ENCODE results near the gene QTRT2. TPM values are rescaled to one million over a fixed set of nuclear protein-coding genes. Genes with fewer than 3 reads are reported as not detected.

Gene QTRT2
- total and polyA plus RNA-seq, 9 of the 15 experiments (the other 6 are each of a cell fraction or from before 2014, with no cell fraction given), result 10.2 to 25.1 (median 17.3) TPM

DNA sequence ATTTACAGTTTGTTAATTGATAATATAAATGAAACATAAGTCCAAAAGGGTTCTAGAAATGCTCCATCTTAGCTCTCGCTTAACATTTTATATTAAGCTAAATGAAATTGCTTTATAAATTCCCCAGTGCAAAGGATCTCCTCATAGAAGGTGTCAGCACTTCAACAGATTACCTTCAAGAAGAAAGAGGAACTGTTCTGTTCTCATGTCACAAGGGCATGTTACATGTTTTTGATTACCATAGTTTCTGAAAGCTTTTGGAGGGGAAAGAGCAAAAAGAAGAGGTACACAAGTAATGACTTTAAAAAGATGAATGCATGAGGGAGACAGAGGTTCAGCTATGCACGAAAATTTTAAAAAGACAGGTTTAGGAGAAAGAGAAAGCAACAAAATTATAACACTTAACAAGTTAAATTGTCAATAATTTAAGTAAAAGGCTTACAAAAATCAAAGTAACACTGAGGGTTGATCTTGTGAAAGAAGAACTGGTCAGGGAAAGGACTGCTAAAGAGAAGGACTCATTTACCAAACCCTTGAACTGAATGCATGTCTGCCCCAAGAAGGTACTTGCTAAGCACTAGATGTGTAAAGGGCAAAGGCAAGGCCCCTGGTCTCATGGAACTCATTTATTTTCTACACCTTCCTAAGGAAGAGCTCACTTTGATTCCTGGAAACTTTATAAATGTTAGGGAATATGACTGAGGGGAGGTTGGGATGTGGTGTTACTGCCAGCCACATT lies 45.3 kb upstream of the QTRT2 start:
- no peaks in the 10 kb centered on the region for H3K79me2 ChIP-seq (ENCODE audit: control insufficient read depth, insufficient read depth, low read length)
- no peak overlapping the region for H2AFZ ChIP-seq (ENCODE audit: low read depth, low read length)
- no TSS peak for BruUV-seq (replicated peaks)
- H3K9ac ChIP-seq (ENCODE audit: insufficient read depth in 1 of 2, low read depth in 2 of 2, low read length in 2 of 2), result no peak overlapping the region
- CTCF ChIA-PET (ENCODE audit: low intra/inter-chr PET ratio), result no interaction called here
- H3K9me3 ChIP-seq (replicated peaks; ENCODE audit: control insufficient read depth, insufficient read depth, low read depth, low read length), result no peaks in the 10 kb centered on the region
- H3K36me3 ChIP-seq (ENCODE audit: control insufficient read depth, insufficient read depth, low read length), result no peaks in the 10 kb centered on the region
- ATAC-seq, result no peak
- POLR2A ChIA-PET, result no interaction called here
- no peak for FAIRE-seq
- H3K4me1 ChIP-seq (replicated peaks in 1 of 2; ENCODE audit: control insufficient read depth in 2 of 2, insufficient read depth in 2 of 2, low read length in 2 of 2), result no peaks in the 10 kb centered on the region
- no peak for DNase-seq (ENCODE audit: extremely low read depth in 1 of 4, low spot score in 3 of 4)
- peaks cover 0 to 4% of the 10 kb centered on the region in 2 experiments; a peak in 1 of 5 replicates for H3K27me3 ChIP-seq (ENCODE audit: control insufficient read depth in 2 of 2, insufficient read depth in 2 of 2, low read length in 2 of 2)
- H4K20me1 ChIP-seq (replicated peaks; ENCODE audit: control insufficient read depth, insufficient read depth, low read length), result no peaks in the 10 kb centered on the region
- TF ChIP-seq FUS (optimal IDR thresholded peaks at IDR 0.05; ENCODE audit: low read depth, low read length) (no peak), TCF3 (CRISPR knock-in tag; IDR thresholded peaks at IDR 0.05) (no peak), TFAM (CRISPR knock-in tag; conservative IDR thresholded peaks at IDR 0.05) (no peak)
- no peak overlapping the region for H3K4me3 ChIP-seq
- WGBS (ENCODE audit: insufficient coverage, low coverage, missing lambda C conversion rate), result 0% methylated on average over 2 of the region's 2 CpGs
- intact Hi-C loops (cut with micrococcal nuclease) (no loop called here), in situ Hi-C loops (cut with MboI) (no loop called here)
- H3K27ac ChIP-seq (ENCODE audit: extremely low read depth, low read depth, low read length), result no peak overlapping the region
- no peaks in the 10 kb centered on the region for H3K9me1 ChIP-seq (ENCODE audit: control insufficient read depth, insufficient read depth, low read length)
- no peak overlapping the region for H3K4me2 ChIP-seq (ENCODE audit: insufficient read depth, low read length)

DNA sequence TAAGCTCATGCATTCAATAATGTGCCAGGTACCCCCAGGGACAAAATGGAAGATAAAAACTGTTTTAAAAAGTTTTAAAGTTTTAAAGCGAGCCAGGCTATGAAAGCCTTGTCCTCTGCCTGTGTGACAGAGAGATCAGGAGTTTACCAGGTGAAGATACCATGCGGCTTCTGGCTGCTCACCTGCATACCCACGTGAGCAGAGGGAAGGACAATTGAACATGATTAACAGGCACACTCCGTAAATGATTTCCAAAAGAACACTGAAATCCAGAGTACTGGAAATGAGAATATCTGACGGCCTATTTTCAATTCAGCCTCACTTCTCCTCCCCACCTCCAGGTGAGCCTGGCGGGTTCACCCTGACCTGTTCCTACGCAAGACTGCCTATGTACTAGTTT lies 42.3 kb upstream of the QTRT2 start:
- Histone ChIP-seq H3K79me2 (ENCODE audit: control insufficient read depth, insufficient read depth, low read length) (no peaks in the 10 kb centered on the region), H4K20me1 (replicated peaks; ENCODE audit: control insufficient read depth, insufficient read depth, low read length) (no peaks in the 10 kb centered on the region), H3K36me3 (ENCODE audit: control insufficient read depth, insufficient read depth, low read length) (no peaks in the 10 kb centered on the region), H3K27ac (ENCODE audit: extremely low read depth, low read depth, low read length) (no peak overlapping the region), H3K4me3 (no peak overlapping the region), H3K27me3 (ENCODE audit: control insufficient read depth in 2 of 2, insufficient read depth in 2 of 2, low read length in 2 of 2) (peaks cover 0 to 4% of the 10 kb centered on the region in 2 experiments; a peak in 1 of 5 replicates), H3K4me1 (replicated peaks in 1 of 2; ENCODE audit: control insufficient read depth in 2 of 2, insufficient read depth in 2 of 2, low read length in 2 of 2) (no peaks in the 10 kb centered on the region), H3K9me1 (ENCODE audit: control insufficient read depth, insufficient read depth, low read length) (no peaks in the 10 kb centered on the region), H2AFZ (ENCODE audit: low read depth, low read length) (no peak overlapping the region), H3K4me2 (ENCODE audit: insufficient read depth, low read length) (no peak overlapping the region), H3K9me3 (replicated peaks; ENCODE audit: control insufficient read depth, insufficient read depth, low read depth, low read length) (no peaks in the 10 kb centered on the region), H3K9ac (ENCODE audit: insufficient read depth in 1 of 2, low read depth in 2 of 2, low read length in 2 of 2) (no peak overlapping the region)
- intact Hi-C loops (cut with micrococcal nuclease), result no loop called here
- no peak for ATAC-seq
- no peak for FAIRE-seq
- 2% methylated on average over 5 of the region's 7 CpGs for WGBS (ENCODE audit: insufficient coverage, low coverage, missing lambda C conversion rate)
- ChIA-PET POLR2A (no interaction called here), CTCF (ENCODE audit: low intra/inter-chr PET ratio) (no interaction called here)
- in situ Hi-C loops (cut with MboI), result no loop called here
- no TSS peak for BruUV-seq (replicated peaks)
- TF ChIP-seq EP400 (IDR thresholded peaks at IDR 0.05), result no peak
- no peak for TF ChIP-seq GTF2A2 (tag; IDR thresholded peaks at IDR 0.05)
- no peak for TF ChIP-seq ZKSCAN1 (IDR thresholded peaks at IDR 0.05; ENCODE audit: low read depth, low read length)
- TF ChIP-seq MTA3 (IDR thresholded peaks at IDR 0.05; ENCODE audit: borderline replicate concordance), result no peak
- TF ChIP-seq ASH1L (IDR thresholded peaks at IDR 0.05; ENCODE audit: borderline replicate concordance, low read depth, partially characterized antibody), result no peak
- TF ChIP-seq, protein P1, sequence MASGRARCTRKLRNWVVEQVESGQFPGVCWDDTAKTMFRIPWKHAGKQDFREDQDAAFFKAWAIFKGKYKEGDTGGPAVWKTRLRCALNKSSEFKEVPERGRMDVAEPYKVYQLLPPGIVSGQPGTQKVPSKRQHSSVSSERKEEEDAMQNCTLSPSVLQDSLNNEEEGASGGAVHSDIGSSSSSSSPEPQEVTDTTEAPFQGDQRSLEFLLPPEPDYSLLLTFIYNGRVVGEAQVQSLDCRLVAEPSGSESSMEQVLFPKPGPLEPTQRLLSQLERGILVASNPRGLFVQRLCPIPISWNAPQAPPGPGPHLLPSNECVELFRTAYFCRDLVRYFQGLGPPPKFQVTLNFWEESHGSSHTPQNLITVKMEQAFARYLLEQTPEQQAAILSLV (tag; IDR thresholded peaks at IDR 0.05), result no peak
- no peak for TF ChIP-seq ZNF184 (CRISPR knock-in tag; IDR thresholded peaks at IDR 0.05)
- no peak for TF ChIP-seq SP2 (IDR thresholded peaks at IDR 0.05; ENCODE audit: extremely low read depth, low read depth, low read length, poor library complexity, severe bottlenecking)
- TF ChIP-seq XRCC3 (IDR thresholded peaks at IDR 0.05), result no peak
- TF ChIP-seq, protein P2, sequence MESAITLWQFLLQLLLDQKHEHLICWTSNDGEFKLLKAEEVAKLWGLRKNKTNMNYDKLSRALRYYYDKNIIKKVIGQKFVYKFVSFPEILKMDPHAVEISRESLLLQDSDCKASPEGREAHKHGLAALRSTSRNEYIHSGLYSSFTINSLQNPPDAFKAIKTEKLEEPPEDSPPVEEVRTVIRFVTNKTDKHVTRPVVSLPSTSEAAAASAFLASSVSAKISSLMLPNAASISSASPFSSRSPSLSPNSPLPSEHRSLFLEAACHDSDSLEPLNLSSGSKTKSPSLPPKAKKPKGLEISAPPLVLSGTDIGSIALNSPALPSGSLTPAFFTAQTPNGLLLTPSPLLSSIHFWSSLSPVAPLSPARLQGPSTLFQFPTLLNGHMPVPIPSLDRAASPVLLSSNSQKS (CRISPR knock-in tag; IDR thresholded peaks at IDR 0.05), result no peak
- no peak for TF ChIP-seq NCOA4 (IDR thresholded peaks at IDR 0.05; ENCODE audit: partially characterized antibody)
- DNase-seq (ENCODE audit: extremely low read depth in 1 of 4, low spot score in 3 of 4), result no peak

All from K562 (cell line).